Retina (tissue), 1 donor: ENCODE measurements around the gene GPR173.

Experiments
- DNase-seq: peaks from one replicate; pipeline ENCODE4 v3.0.0-alpha.2; 2016

The GPR173 gene

GRCh38 chrX:53048169-53049126 is at the start of gene GPR173:
Gene GPR173 (plus strand): TSS chrX:53048789. CDS start chrX:53076622, 27,833 bp downstream.
- peak; percentile 92 for DNase-seq

DNA sequence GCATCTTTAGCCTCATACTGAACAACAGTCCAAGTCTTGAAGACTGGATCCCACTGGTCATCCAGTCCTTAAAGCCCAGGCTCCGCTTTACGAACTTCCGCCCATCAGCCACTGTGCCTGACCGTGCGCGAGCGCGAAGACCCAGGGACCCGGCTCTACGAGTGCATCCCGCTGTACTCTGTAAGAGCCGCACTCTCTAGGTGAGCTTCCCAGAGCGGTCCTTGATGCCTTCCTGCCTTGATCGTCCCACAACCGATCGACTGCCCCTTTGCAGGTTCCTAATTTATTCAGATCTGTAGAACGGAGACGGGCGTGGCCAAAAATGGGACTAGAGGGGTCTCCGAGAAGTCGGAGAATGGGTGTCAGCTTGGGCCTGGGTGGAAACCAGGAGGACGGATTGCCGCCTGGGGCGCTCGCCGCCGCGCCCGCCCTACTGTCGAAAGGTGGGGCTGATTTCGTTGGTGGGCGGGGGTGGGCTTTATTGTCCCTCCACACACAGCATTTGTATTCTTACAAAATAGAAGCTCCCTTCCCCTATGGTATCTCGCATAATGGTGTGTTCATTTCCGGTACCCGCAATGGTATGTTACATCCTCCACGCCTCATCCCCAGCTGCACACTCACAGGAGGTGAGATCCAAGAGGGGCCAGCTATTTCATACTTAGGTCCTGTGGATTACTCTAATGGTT is 48.0 kb upstream of the GPR173 start:
- peak; percentile 39 for DNase-seq

GRCh38 chrX:53001958-53002357 is 46.6 kb upstream of the GPR173 start:
- DNase-seq, result no peak

- DNase-seq, result no peak
These were observed 45.5 kb upstream of the GPR173 start for GRCh38 chrX:53003111-53003510.

DNA sequence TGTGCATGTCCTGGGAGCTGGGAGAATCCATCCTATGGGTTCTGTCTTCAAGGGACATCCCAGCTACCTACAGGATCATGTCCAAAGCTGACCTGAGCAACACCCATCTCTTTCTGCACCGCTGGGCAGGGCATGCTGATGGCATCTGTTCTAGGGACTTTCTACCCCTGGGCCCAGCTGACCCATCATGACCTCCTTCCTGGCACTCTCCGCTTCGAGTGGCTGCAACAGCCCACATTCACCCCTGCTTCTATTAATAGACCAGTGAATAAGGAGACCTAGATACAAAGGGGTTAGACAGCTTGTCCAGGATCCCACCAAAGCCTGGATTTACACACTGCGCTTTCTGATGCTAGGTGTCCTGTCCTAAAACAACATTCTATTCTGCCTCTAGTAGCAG is 44.6 kb upstream of the GPR173 start:
- no peak for DNase-seq

DNA sequence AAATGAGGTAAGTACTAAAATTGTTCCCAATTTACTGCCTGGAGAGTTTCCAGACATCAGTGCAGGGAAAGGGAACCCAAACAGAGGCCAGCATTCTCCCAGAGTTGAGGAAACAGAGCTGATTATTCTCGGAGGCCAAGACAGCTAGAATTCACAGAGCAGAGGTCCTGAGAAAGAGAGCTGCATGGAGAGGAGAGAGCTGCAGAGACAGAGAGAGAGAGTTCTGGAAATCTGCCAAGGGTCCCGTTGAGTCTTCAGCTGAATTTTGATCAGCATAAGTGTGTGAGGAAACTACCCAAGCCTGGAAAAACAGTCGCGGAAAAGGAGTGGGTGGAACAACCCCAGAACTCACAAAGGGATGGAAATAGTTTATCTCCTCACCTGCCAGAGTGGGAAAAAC is 43.8 kb upstream of the GPR173 start:
- DNase-seq, result no peak

DNA sequence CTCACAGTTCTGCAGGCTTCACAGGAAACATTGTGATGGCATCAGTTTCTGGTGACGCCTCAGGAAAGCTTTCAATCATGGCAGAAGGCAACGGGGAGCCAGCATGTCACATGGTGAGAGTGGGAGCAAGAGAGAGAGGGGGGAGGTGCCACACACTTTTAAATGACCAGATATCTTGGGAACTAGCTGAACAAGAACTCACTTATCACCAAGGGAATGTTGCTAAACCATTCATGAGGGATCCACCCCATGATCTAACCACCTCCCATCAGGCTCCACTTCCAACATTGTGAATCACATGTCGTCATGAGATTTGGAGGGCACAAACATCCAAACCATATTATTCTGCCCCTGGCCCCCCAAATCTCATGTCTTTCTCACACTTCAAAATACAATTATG is 43.3 kb upstream of the GPR173 start:
- DNase-seq, result no peak

- no peak for DNase-seq
These were observed 39.6 kb upstream of the GPR173 start for GRCh38 chrX:53009032-53009431.

DNA sequence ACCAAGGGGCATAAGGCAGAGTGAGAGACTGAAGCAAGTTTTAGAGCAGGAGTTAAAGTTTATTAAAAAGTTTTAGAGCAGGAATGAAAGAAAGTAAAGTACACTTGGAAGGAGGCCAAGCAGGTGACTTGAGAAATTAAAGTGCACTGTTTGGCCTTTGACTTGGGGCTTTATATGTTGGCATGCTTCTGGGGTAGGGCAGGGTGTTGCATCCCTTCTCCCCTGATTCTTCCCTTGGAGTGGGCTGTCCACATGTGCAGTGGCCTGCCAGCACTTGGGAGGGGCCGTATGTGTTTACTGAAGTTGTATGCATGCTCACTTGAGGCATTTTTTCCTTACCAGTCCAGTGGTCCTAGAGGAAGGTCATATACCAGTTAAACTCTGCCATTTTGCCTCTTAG is 35.3 kb upstream of the GPR173 start:
- DNase-seq, result no peak

- DNase-seq, result no peak
These were observed 30.0 kb upstream of the GPR173 start for GRCh38 chrX:53018627-53019026.

DNA sequence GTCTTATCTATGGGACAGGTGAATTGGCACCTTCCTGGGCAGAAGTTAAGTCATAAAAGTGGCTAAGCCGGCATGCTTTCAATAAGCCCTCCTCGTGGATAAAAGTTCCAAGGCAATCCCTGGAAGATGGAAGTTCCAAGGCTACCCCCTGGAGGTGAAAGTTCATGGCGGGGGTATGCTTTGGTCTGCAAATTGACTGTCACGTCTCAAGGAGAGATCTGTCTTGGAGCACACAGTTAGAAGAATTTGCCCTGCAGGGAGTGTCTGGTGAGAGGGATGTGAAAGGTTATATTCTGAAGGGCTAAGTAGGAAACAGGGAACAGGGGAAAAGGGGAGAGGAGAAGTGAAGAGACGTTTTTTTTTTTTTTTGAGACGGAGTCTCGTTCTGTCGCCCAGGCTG is 26.2 kb upstream of the GPR173 start:
- DNase-seq, result no peak

DNA sequence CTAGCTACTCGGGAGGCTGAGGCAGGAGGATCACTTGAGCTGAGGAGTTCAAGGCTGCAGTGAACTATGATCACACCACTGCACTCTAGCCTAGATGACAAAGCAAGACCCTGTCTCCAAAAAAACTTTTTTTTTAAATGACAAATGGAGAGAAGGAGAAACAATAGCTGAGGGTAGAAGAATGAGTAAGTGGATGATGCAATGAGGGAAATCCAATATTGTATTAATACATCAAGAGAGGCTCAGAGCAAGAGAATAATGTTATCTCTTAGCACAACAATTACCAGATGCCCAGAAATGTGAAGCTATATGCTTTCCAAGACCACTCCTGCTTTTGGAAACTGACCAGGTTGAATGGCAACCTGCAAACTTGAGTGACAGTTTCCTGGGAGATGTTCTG is 19.9 kb upstream of the GPR173 start:
- DNase-seq, result no peak

GRCh38 chrX:53031380-53031779 is 17.2 kb upstream of the GPR173 start:
- no peak for DNase-seq

- no peak for DNase-seq
These were observed 12.4 kb upstream of the GPR173 start for GRCh38 chrX:53036149-53036548.

DNA sequence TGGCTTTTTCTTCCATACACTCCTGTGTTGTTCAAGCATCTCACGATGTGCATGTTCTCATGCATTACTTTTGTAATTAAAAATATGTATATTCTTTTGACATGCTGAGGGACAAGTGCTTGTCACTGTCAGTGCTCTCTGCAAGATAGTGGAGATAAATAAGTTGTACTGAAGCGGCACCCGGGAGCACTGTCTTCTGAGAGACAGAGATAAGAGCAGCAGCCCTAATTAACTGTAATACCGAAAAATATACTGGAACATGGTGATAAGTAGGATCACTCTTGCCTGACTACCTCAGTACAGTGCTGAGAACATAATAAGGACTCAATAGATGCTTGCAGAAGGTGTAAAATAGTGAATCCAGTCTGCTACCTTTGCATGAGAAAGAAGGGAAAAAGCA is 9.4 kb upstream of the GPR173 start:
- no peak for DNase-seq

DNA sequence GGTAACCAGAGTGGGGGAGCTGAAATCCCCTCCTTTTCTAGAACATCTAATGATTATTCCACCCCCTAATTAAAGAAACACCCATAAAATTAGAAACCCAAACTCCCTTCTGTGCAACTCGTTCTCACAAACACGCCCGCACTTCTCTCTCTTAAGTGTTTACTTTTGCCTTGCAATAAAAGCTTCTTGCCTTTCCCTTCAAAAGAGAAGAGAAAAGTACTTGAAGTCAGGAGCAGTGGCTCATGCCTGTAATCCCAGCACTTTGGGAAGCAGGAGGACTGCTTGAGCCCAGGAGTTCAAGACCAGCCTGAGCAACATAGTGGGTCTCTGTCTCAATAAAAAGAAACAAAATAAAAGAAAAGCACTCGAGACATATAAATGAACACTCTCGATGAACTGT is 3.6 kb upstream of the GPR173 start:
- no peak for DNase-seq

- no peak for DNase-seq
These were observed 1.4 kb upstream of the GPR173 start for GRCh38 chrX:53047228-53047627.

DNA sequence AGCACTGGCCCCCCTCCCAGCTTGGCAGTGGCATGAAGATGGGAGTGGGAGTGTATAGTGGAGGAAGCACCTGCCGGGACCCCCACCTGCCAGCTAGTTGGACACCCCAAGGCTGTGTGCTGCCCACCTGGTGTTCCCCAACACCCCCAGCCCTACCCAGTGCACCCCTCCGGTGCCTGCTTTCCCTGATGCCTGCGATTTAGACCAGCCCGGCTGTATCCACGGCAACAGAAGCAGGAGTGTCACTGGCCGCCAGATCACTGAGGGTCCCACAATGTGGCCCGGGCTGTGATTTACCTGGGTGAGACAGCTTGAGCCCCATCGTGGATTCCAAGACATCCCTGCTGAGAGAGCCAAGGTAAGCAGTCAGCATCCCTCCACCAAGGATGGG is 533 bp downstream of the GPR173 start:
- peak; percentile 17 for DNase-seq

- DNase-seq, result no peak
These were observed 2.3 kb downstream of the GPR173 start for GRCh38 chrX:53050841-53051240.

GRCh38 chrX:53055244-53055849 is 6.8 kb downstream of the GPR173 start:
- no peak for DNase-seq

DNA sequence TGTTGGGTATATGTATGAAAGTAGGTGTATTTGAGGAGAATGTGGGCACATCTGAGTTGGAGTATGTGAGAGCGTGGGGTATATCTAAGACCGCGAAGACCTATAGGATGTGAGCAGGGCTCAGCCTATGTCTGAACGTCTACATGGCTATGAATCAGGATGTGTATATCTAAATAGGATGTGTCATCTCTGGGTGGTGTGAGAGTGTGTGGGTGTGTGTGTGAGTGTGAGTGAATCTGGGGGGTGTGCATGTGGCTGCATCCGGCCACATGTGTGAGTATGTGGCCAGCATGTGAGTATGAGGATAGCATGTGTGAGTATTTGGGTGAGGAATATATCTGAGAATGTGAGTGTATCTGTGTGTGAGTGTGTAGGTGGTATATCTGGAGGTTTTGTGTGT is 7.7 kb downstream of the GPR173 start:
- DNase-seq, result no peak

- no peak for DNase-seq
These were observed 16.5 kb downstream of the GPR173 start for GRCh38 chrX:53065104-53065503.

GRCh38 chrX:53071064-53071463 is 22.5 kb downstream of the GPR173 start:
- no peak for DNase-seq
